Measurements from ENCODE around the gene PHOSPHO2. TPM values are rescaled to one million over a fixed set of nuclear protein-coding genes. Genes with fewer than 3 reads are reported as not detected.

Gene PHOSPHO2
- total RNA-seq, 1 donor from 2014 or later = 2.4 TPM

DNA sequence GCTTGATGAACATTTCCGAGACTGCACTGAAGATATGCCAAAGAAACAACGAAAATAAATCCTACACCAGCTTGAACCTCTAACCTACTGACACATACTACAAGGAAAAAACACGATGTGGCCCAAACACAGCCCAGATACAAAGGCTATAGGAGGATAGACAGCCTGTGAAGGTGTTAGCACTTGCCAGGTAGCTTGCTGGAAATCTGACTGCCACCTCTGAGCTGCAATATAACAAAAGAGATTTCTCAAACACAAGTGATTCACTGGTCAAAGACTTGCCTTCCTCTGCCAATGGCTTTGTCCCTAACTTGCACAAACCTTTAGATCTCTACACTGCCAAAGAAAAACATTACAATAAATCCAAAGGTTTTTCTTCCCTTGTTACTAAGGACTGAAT, 21.2 kb upstream of the PHOSPHO2 start:
- H3K36me3 ChIP-seq (ENCODE audit: control insufficient read depth, insufficient read depth, low read length) = no peaks in the 10 kb centered on the region
- FAIRE-seq (peak; percentile 36), DNase-seq (ENCODE audit: low read depth) (peak; percentile 58)
- no peak overlapping the region for H3K4me3 ChIP-seq (ENCODE audit: low read depth, low read length)
- TF ChIP-seq, protein P1, sequence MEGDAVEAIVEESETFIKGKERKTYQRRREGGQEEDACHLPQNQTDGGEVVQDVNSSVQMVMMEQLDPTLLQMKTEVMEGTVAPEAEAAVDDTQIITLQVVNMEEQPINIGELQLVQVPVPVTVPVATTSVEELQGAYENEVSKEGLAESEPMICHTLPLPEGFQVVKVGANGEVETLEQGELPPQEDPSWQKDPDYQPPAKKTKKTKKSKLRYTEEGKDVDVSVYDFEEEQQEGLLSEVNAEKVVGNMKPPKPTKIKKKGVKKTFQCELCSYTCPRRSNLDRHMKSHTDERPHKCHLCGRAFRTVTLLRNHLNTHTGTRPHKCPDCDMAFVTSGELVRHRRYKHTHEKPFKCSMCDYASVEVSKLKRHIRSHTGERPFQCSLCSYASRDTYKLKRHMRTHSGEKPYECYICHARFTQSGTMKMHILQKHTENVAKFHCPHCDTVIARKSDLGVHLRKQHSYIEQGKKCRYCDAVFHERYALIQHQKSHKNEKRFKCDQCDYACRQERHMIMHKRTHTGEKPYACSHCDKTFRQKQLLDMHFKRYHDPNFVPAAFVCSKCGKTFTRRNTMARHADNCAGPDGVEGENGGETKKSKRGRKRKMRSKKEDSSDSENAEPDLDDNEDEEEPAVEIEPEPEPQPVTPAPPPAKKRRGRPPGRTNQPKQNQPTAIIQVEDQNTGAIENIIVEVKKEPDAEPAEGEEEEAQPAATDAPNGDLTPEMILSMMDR (IDR thresholded peaks at IDR 0.05; ENCODE audit: insufficient read depth, low read length, severe bottlenecking) = no peak
- no peaks in the 10 kb centered on the region for H3K27me3 ChIP-seq (ENCODE audit: control insufficient read depth, insufficient read depth, low read length)

DNA sequence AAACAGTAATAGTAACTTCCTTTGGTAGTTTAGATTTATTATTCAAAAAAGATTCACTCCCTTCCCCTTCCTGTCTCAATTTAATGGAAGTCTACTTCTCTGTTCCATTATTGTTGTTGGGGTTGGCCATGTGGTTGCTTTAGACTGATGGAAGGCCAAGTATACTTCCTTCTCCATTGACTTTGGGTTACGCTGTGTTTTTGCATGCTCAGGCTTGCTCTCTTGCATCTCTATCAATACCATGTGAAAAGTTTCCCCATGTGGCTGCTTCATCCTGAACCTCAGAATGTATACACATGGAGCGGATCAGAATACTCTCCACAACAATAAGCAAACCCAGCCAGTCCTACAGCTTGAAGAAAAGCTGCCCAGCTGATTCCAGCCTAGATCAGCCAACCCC, 20.3 kb upstream of the PHOSPHO2 start:
- TF ChIP-seq, protein P1 (IDR thresholded peaks at IDR 0.05; ENCODE audit: insufficient read depth, low read length, severe bottlenecking) = no peak
- Histone ChIP-seq H3K4me3 (ENCODE audit: low read depth, low read length) (no peak overlapping the region), H3K36me3 (ENCODE audit: control insufficient read depth, insufficient read depth, low read length) (no peaks in the 10 kb centered on the region), H3K27me3 (ENCODE audit: control insufficient read depth, insufficient read depth, low read length) (no peaks in the 10 kb centered on the region)
- DNase-seq (ENCODE audit: low read depth) = peak; percentile 53
- FAIRE-seq = no peak

DNA sequence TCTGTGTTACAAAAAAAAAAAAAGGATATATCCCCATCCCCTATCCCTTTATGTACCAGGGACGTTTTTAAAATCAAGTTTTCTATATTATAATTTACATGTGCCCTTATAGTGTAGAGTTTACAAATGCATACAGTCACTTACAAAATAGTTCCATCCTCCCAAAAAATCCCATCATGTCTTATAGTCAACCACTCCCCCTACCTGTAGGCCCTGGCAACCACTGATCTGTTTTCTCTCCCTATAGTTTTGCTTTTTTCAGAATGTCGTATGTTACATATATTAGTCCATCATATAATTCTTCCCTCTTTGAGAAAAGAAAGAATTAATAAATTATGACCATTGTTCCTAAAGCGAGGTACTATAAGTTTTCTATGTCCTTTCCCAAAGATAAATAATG, 17.9 kb upstream of the PHOSPHO2 start:
- Histone ChIP-seq H3K27me3 (ENCODE audit: control insufficient read depth, insufficient read depth, low read length) (no peaks in the 10 kb centered on the region), H3K36me3 (ENCODE audit: control insufficient read depth, insufficient read depth, low read length) (no peaks in the 10 kb centered on the region), H3K4me3 (ENCODE audit: low read depth, low read length) (no peak overlapping the region)
- TF ChIP-seq, protein P1 (IDR thresholded peaks at IDR 0.05; ENCODE audit: insufficient read depth, low read length, severe bottlenecking) = no peak
- DNase-seq (ENCODE audit: low read depth) (no peak), FAIRE-seq (no peak)

DNA sequence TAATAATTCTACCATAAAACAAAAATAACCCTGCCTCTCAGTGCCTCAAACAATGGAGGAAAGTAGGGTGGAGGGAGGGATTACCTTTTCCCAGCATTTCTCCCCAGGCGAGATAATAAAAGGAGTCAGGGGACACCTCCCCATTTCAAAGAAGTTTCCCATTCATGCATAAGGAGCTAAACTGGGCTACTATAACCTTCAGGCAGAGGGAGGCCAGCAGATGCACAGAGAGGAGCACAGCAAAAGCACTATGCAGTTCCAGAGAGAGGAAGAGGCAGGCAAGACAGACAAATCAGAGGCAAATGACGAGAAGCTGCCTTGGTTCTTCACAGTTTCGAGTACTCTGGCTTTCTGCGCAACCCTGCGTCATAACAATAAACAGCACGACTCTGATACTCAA, 17.4 kb upstream of the PHOSPHO2 start:
- FAIRE-seq (no peak), DNase-seq (ENCODE audit: low read depth) (no peak)
- H3K36me3 ChIP-seq (ENCODE audit: control insufficient read depth, insufficient read depth, low read length) = no peaks in the 10 kb centered on the region
- TF ChIP-seq, protein P1 (IDR thresholded peaks at IDR 0.05; ENCODE audit: insufficient read depth, low read length, severe bottlenecking) = no peak
- no peak overlapping the region for H3K4me3 ChIP-seq (ENCODE audit: low read depth, low read length)
- H3K27me3 ChIP-seq (ENCODE audit: control insufficient read depth, insufficient read depth, low read length) = no peaks in the 10 kb centered on the region

DNA sequence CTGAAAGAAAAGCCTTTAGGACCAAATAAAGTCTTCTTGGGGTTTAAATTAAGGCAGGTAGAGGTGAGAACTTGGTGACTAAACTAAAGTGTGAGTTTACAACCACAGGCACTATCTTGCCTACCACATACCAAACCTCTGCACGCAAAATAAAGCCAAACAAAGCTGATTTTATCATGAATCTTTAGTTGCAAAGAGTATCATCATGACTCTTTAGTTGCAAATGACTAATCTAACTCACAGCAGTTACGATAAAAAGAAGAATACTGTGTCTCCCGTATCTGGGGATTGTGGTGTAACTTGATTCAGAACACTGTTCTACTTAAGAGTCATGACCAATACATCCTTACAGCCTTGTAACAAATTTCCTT, 11.2 kb upstream of the PHOSPHO2 start:
- Histone ChIP-seq H3K4me3 (ENCODE audit: low read depth, low read length) (no peak overlapping the region), H3K27me3 (ENCODE audit: control insufficient read depth, insufficient read depth, low read length) (no peaks in the 10 kb centered on the region), H3K36me3 (ENCODE audit: control insufficient read depth, insufficient read depth, low read length) (no peaks in the 10 kb centered on the region)
- DNase-seq (ENCODE audit: low read depth) (peak; percentile 90), FAIRE-seq (no peak)
- TF ChIP-seq, protein P1 (IDR thresholded peaks at IDR 0.05; ENCODE audit: insufficient read depth, low read length, severe bottlenecking) = no peak

DNA sequence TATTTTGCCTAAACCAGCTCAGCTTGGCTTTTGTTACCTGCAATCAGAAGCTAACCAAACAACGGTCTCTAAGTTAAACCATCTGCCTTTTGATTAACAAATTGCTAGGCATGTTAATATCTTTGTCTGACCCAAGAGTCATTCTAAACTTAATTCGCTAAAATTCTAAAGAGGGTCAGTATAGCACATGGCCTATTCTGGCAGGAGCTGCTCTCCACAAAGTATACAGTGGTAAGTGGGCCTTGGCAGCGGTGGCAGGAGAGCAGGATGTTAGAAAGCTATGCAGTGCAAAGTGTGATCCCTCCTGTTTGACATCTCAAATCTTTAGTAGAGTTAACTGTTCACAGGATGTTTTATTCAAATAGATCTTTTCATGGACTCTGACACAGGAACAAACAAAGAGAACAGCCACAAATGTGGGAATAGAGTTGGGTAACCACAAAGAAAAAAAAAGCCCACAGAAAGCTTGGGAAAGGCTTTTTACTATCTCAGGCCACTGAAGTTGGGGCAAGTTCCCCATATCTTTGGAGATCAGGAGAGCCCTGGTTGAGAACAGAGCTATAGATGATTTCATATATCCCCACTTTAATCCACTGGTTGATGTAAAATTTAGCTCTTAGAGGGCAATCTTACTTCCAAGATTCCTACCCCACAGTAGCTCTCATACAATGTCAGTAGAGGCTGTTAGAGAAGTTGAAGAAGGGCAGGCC, 10.7 kb upstream of the PHOSPHO2 start:
- Histone ChIP-seq H3K4me3 (ENCODE audit: low read depth, low read length) (no peak overlapping the region), H3K27me3 (ENCODE audit: control insufficient read depth, insufficient read depth, low read length) (no peaks in the 10 kb centered on the region), H3K36me3 (ENCODE audit: control insufficient read depth, insufficient read depth, low read length) (no peaks in the 10 kb centered on the region)
- no peak for DNase-seq (ENCODE audit: low read depth)
- TF ChIP-seq, protein P1 (IDR thresholded peaks at IDR 0.05; ENCODE audit: insufficient read depth, low read length, severe bottlenecking) = no peak
- no peak for FAIRE-seq
